Prostate gland (tissue), 2 donors: ENCODE results near the gene PRAME.

Source experiments
- POLR2A ChIP-seq: fragments of 450-650 bp; IDR thresholded peaks from one replicate; pipeline ENCODE4 v1.6.1; 2016; ENCODE audit warnings: antibody characterized with exemption, mild to moderate bottlenecking
- TF ChIP-seq, protein P1 (sequence below), 4 experiments: fragments of 200-600 bp in 2 of 4; fragments of 450-650 bp in 2 of 4; sonication (generic) in 2 of 4; IDR thresholded peaks; 1 replicate in 3 of 4; 2 replicates in 1 of 4; pipeline ENCODE4 v1.5.1; 2016 to 2019; ENCODE audit warnings: antibody characterized with exemption in 4 of 4, mild to moderate bottlenecking in 2 of 4, moderate library complexity in 2 of 4

DNA sequence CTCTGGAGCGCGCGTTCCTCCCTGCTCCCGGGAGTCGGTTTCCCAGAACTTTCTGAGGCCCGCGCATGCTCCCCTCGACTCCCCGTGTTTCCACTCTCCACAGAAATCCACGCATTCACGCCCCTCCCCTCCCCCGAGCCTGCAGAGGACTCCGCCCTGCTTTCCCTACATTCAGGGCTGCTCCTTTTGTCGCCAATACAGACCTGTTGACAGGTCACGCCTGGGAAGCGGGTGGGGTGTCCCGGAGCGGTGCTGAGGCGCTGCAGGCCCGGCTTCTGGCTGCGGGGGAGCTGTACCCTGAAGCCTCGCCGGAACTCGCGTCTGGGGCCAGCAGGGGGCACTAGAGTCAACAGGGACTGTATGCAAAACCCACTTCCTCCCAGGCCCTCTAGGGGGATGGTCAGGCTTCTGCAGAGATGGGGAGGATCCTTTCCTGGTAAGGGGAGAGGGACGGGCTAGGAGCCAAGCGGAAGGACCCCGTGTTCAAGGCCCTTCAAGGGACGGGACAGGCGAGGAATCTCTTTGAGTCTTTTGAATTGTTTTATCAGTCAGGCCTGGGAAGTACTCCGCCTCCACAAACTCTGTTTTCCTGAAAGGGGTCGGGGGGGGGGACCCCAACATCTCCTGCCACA, at the start of gene PRAME:
- TF ChIP-seq, protein P1, sequence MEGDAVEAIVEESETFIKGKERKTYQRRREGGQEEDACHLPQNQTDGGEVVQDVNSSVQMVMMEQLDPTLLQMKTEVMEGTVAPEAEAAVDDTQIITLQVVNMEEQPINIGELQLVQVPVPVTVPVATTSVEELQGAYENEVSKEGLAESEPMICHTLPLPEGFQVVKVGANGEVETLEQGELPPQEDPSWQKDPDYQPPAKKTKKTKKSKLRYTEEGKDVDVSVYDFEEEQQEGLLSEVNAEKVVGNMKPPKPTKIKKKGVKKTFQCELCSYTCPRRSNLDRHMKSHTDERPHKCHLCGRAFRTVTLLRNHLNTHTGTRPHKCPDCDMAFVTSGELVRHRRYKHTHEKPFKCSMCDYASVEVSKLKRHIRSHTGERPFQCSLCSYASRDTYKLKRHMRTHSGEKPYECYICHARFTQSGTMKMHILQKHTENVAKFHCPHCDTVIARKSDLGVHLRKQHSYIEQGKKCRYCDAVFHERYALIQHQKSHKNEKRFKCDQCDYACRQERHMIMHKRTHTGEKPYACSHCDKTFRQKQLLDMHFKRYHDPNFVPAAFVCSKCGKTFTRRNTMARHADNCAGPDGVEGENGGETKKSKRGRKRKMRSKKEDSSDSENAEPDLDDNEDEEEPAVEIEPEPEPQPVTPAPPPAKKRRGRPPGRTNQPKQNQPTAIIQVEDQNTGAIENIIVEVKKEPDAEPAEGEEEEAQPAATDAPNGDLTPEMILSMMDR (IDR thresholded peaks at IDR 0.05), result no peak
- TF ChIP-seq POLR2A, result no peak
